Fibroblast of lung (primary cell): ENCODE results near the gene ALDH3A1. TPM values are rescaled to one million over a fixed set of nuclear protein-coding genes. Genes with fewer than 3 reads are reported as not detected.
A peak's percentile ranks its signal among the peaks of the same experiment; 100 is the strongest.

Experiments used
- DNase-seq, 2 donors: peaks; one replicate each; pipeline versions ENCODE4 v3.0.0 to v3.0.0-alpha.2; 2010; ENCODE audit warnings: low read depth in 2 of 2
- H2AFZ ChIP-seq: 2 replicates; pipeline ENCODE4 v1.5.1; 2012; ENCODE audit warnings: low read length, control low read depth, inconsistent platforms
- H3K27ac ChIP-seq: 2 replicates; pipeline ENCODE4 v1.5.1; 2011; ENCODE audit warnings: low read length, control low read depth; ENCODE audit not compliant: insufficient read depth
- H3K27me3 ChIP-seq: 2 replicates; pipeline ENCODE4 v1.5.1; 2011; ENCODE audit warnings: mild to moderate bottlenecking, low read length; ENCODE audit not compliant: control insufficient read depth, insufficient read depth
- H3K36me3 ChIP-seq: 2 replicates; pipeline ENCODE4 v1.5.1; 2011; ENCODE audit warnings: low read length; ENCODE audit not compliant: control insufficient read depth, insufficient read depth
- H3K4me1 ChIP-seq: 2 replicates; pipeline ENCODE4 v1.5.1; 2011; ENCODE audit warnings: low read length; ENCODE audit not compliant: control insufficient read depth, insufficient read depth; ENCODE audit errors: extremely low read depth
- H3K4me2 ChIP-seq: 2 replicates; pipeline ENCODE4 v1.5.1; 2011; ENCODE audit warnings: low read length, control low read depth; ENCODE audit not compliant: insufficient read depth; ENCODE audit errors: extremely low read depth
- H3K4me3 ChIP-seq, 4 experiments: fragments of 200-600 bp in 1 of 4; sonication (generic) in 1 of 4; replicated peaks in 1 of 4; 2 replicates each; pipeline ENCODE4 v1.5.1; 2011 to 2016; ENCODE audit warnings: low read length in 4 of 4, low read depth in 3 of 4, mild to moderate bottlenecking in 3 of 4, control low read depth in 2 of 4, inconsistent platforms in 1 of 4, mixed read lengths in 1 of 4; ENCODE audit not compliant: insufficient read depth in 1 of 4; ENCODE audit errors: control extremely low read depth in 1 of 4
- H3K79me2 ChIP-seq: 2 replicates; pipeline ENCODE4 v1.5.1; 2012; ENCODE audit warnings: mild to moderate bottlenecking, low read length, inconsistent platforms; ENCODE audit not compliant: control insufficient read depth, insufficient read depth
- H3K9ac ChIP-seq: 2 replicates; pipeline ENCODE4 v1.5.1; 2011; ENCODE audit warnings: mild to moderate bottlenecking, low read length, control low read depth; ENCODE audit not compliant: insufficient read depth
- H3K9me3 ChIP-seq: 2 replicates; pipeline ENCODE4 v1.5.1; 2012; ENCODE audit warnings: low read depth, low read length; ENCODE audit not compliant: control insufficient read depth, insufficient read depth
- H4K20me1 ChIP-seq: 2 replicates; pipeline ENCODE4 v1.5.1; 2011; ENCODE audit warnings: low read length; ENCODE audit not compliant: control insufficient read depth, insufficient read depth; ENCODE audit errors: extremely low read depth
- EZH2 ChIP-seq: IDR thresholded peaks from 2 replicates; pipeline ENCODE4 v1.5.1; 2012; ENCODE audit warnings: low read length, control low read depth, mild to moderate bottlenecking; ENCODE audit errors: missing control alignments
- polyA plus RNA-seq, 2 donors: library from polyadenylated mRNA; depleted of rRNA in 1 of 2; stranded (reverse) in 1 of 2; unstranded in 1 of 2; fragments of >200 nt; gene quantifications; 2 replicates each; pipeline ENCODE4 v1.2.1, GENCODE V29; 2011 to 2012; ENCODE audit warnings: missing spikeins in 1 of 2
- total RNA-seq: library from RNA; depleted of rRNA; stranded (reverse); fragments of >200 nt; gene quantifications from 2 replicates; pipeline ENCODE4 v1.2.1, GENCODE V29; 2014
- TF ChIP-seq, protein P1 (sequence below), 2 donors: IDR thresholded peaks in 1 of 2; conservative IDR thresholded peaks in 1 of 2; 1 replicate in 1 of 2; 2 replicates in 1 of 2; pipeline ENCODE4 v1.5.1; 2011 to 2012; ENCODE audit warnings: low read length in 2 of 2, control low read depth in 1 of 2, inconsistent platforms in 1 of 2, low read depth in 1 of 2, mild to moderate bottlenecking in 1 of 2

Gene ALDH3A1
- total and polyA plus RNA-seq, 2 donors (not counting 1 experiment from before 2014, with no cell fraction given) = 0.17 to 1.0 TPM

DNA sequence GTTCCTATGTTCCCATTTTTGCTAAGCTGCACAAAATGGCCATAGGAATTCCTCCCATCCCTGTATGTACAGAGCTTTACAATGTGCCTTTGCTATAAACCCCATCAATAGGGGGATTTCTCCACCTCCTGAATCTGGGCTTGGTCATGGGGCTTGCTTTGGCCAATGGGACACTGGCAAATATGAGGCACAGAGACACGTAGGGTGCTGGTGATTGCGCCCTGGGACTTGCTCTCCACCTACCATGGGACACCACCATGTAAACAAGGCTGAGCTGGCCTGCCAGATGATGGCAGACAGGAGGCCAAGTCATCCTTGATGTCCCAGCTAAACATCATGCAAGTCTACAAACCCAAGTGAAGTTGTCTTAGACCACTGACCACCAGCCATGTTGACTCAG lies 15.3 kb upstream of the ALDH3A1 start:
- TF ChIP-seq, protein P1, sequence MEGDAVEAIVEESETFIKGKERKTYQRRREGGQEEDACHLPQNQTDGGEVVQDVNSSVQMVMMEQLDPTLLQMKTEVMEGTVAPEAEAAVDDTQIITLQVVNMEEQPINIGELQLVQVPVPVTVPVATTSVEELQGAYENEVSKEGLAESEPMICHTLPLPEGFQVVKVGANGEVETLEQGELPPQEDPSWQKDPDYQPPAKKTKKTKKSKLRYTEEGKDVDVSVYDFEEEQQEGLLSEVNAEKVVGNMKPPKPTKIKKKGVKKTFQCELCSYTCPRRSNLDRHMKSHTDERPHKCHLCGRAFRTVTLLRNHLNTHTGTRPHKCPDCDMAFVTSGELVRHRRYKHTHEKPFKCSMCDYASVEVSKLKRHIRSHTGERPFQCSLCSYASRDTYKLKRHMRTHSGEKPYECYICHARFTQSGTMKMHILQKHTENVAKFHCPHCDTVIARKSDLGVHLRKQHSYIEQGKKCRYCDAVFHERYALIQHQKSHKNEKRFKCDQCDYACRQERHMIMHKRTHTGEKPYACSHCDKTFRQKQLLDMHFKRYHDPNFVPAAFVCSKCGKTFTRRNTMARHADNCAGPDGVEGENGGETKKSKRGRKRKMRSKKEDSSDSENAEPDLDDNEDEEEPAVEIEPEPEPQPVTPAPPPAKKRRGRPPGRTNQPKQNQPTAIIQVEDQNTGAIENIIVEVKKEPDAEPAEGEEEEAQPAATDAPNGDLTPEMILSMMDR (conservative IDR thresholded peaks at IDR 0.05 in 1 of 2, IDR thresholded peaks at IDR 0.05 in 1 of 2; ENCODE audit: low read depth in 1 of 2, low read length in 2 of 2) = no peak
- no peak for TF ChIP-seq EZH2
- Histone ChIP-seq H3K27me3 (peaks cover 2% of the 10 kb centered on the region), H3K27ac (no peak overlapping the region), H3K9me3 (no peaks in the 10 kb centered on the region), H3K4me2 (no peak overlapping the region), H3K79me2 (no peaks in the 10 kb centered on the region), H4K20me1 (no peaks in the 10 kb centered on the region), H2AFZ (no peak overlapping the region), H3K36me3 (no peaks in the 10 kb centered on the region), H3K4me1 (no peaks in the 10 kb centered on the region), H3K9ac (no peak overlapping the region), H3K4me3 (no peak overlapping the region)
- DNase-seq = no peak

DNA sequence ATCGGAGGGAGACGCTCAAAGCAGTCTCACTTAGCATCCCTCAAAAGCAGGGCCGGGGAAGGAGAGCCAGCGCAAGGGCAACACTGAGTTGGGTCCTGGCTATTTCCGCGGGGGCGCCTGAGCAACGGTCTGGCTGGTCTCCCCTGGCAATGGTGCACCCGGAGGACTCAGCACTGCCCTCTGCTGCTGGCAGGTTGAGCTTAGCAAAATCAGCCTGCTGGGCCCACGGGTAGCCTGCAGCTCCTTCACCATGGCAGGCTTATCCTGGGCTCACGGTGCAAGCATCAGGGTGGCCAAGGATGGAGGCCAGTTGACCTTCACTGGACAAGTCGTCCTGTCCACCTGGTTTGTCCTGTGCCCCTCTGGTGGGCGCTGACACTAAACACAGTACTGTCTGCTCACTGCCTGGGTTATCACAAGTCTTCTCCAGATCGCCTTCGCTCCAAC lies 14.4 kb upstream of the ALDH3A1 start:
- H3K4me1 ChIP-seq = no peaks in the 10 kb centered on the region
- no peaks in the 10 kb centered on the region for H3K36me3 ChIP-seq
- H3K4me3 ChIP-seq = no peak overlapping the region
- no peak overlapping the region for H2AFZ ChIP-seq
- H3K79me2 ChIP-seq = no peaks in the 10 kb centered on the region
- DNase-seq = peak; percentile 44 to 54
- no peaks in the 10 kb centered on the region for H4K20me1 ChIP-seq
- H3K27ac ChIP-seq = no peak overlapping the region
- H3K9me3 ChIP-seq = no peaks in the 10 kb centered on the region
- H3K4me2 ChIP-seq = no peak overlapping the region
- peaks cover 2% of the 10 kb centered on the region for H3K27me3 ChIP-seq
- no peak overlapping the region for H3K9ac ChIP-seq
- TF ChIP-seq EZH2 = no peak
- TF ChIP-seq, protein P1 (conservative IDR thresholded peaks at IDR 0.05 in 1 of 2, IDR thresholded peaks at IDR 0.05 in 1 of 2; ENCODE audit: low read depth in 1 of 2, low read length in 2 of 2) = peak; percentile 73 to 77

DNA sequence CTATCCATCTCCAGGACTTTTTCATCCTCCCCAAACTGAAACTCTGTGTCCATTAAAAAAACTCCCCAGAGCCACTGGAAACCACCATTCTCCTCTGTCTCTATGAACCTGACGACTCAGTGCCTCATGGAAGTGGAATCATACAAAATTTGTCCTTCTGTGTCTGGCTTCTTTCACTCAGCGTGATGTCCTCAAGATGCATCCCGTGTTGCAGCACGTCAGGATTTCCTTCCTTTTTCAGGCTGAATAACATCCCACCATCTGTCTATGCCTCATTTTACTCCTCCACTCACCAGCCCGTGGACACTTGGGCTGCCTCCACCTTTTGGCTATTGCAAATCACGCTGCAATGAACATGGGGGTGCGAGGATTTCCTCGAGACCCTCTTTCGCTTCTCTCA lies 12.6 kb upstream of the ALDH3A1 start:
- no peaks in the 10 kb centered on the region for H3K36me3 ChIP-seq
- TF ChIP-seq EZH2 = no peak
- TF ChIP-seq, protein P1 (conservative IDR thresholded peaks at IDR 0.05 in 1 of 2, IDR thresholded peaks at IDR 0.05 in 1 of 2; ENCODE audit: low read depth in 1 of 2, low read length in 2 of 2) = no peak
- H2AFZ ChIP-seq = no peak overlapping the region
- H3K4me1 ChIP-seq = no peaks in the 10 kb centered on the region
- no peak overlapping the region for H3K9ac ChIP-seq
- H3K4me3 ChIP-seq = no peak overlapping the region
- no peaks in the 10 kb centered on the region for H3K9me3 ChIP-seq
- H4K20me1 ChIP-seq = no peaks in the 10 kb centered on the region
- H3K27me3 ChIP-seq = peaks cover 2% of the 10 kb centered on the region
- DNase-seq = no peak
- no peak overlapping the region for H3K27ac ChIP-seq
- no peak overlapping the region for H3K4me2 ChIP-seq
- no peaks in the 10 kb centered on the region for H3K79me2 ChIP-seq
